Measurements from ENCODE around the gene FIGN.

FIGN gene

DNA sequence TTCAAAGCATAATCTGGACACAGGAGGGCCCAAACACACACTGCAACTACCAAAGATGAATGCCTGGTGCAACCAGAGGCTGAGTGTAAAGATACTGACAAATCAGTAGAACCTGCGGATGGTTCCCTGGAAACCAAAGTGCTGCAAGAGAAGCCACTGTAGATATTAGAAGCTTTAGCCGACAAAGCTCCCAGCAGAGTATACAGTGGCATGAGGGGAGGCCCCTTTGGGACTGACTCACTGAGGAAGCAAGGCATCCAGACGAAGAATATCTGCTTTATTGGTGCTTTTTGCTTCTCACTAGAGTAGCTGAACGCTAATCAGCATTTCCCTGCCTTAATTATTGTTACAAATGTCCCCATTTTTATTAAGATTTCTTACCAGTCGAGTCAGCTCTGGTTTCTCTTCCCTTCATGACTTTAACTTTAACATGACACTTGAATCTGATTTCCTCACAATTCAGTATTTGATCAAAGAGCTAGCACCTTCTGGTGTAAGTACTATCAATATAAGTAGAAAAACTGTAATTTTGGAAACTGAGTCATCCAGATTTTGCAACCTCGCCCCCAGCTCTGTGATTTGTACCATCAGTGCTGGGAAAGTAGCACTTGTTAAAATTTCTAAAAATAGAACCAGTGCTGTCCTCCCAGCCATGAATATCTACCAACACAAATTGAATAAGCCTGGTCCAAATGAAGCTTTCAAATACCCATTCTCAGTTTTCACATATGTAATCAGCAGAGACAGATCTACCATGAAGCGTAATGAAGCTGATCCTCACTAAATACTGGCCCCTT is 34.2 kb downstream of the FIGN start:
- DNase-seq, result no peak

DNA sequence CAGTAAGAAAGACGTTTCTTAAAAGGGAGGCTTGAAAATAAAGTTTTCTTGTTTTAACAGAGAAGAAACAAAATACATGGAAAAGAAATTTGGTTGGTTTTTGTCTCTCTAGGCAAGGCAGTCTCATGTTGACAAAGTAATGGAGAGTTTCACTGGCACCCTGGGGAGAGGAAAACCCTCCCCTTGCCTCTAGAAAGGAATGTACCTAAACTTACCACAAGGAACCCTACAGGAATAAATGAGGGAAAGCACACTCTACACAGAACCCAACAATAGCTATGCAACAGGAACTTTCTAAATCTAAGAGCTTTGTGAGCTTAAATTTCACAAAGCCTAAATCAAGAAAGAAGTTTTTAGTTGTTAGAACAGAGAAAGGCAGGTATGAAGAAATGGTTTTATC is 37.0 kb downstream of the FIGN start:
- DNase-seq, result no peak

DNA sequence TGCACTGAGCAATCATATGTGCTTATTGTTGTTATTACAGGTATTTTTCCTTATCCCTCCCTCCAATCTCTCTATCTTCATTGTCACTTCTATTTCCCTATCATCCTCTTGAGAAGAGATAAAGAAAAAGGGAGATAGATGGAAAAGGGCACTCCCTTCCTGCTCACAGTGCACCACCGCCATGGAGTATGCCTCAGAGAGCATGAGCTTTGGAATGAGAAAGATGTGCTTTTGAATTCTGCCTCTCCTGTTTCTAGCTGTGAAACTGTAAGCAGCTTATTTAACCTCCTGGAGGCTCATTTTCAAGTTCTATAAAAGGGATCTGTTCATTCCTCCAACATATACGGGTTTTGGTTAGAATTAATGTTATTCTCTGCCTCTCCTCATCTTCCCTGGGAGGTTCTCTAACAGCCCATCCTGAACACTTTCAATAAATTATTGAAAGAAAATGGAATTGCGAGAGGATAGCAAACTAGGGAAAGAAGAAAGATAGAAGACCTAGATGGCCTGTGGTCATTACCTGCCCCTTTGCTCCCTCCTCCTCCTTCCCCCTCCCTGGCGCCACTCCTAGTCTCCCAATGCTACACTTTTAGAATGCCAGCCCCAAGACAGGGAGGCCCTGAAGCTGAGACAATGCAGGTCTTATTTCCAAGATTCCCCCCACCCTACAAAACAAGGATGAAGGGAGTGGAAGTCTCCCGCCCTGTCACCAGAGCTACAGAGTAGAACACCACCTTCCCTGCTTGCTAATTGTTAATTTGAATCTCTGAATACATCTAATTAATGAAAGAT is 37.8 kb downstream of the FIGN start:
- DNase-seq, result no peak

DNA sequence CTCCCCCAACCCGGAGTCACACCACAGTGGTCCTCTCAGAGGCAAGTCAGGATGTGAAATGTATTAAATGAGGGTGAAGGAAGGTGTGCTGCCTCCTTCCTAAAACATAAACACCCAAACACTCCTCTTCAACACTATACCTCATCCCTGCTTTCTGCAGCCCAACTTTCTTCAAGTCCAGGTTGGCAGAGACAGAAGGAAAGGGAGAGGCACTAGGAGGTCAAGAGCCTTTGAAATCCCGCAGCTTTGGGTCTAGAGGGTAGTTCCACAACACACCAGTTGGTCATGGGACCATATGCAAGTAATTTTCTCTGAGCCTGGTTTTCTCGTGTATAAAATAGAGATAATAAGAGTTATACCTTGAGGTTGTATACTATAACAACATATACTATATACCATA is 38.4 kb downstream of the FIGN start:
- DNase-seq, result no peak

DNA sequence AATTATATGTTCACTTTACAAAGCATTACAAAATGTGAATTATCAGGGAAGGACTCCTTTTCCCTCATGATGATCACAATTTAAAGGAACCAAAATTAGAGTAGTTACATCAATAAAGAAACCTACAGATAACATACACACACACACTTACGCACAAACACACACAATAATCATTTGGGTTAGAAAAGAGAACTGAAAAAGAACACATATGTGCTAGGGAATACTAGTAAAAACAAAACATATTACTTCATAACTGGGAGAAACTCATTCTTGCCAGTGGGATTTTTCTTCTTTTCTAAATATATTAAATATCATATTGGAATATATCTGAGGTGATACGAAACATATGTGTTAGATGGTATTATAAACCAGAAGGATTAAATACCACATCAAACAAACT is 42.3 kb downstream of the FIGN start:
- no peak for DNase-seq

DNA sequence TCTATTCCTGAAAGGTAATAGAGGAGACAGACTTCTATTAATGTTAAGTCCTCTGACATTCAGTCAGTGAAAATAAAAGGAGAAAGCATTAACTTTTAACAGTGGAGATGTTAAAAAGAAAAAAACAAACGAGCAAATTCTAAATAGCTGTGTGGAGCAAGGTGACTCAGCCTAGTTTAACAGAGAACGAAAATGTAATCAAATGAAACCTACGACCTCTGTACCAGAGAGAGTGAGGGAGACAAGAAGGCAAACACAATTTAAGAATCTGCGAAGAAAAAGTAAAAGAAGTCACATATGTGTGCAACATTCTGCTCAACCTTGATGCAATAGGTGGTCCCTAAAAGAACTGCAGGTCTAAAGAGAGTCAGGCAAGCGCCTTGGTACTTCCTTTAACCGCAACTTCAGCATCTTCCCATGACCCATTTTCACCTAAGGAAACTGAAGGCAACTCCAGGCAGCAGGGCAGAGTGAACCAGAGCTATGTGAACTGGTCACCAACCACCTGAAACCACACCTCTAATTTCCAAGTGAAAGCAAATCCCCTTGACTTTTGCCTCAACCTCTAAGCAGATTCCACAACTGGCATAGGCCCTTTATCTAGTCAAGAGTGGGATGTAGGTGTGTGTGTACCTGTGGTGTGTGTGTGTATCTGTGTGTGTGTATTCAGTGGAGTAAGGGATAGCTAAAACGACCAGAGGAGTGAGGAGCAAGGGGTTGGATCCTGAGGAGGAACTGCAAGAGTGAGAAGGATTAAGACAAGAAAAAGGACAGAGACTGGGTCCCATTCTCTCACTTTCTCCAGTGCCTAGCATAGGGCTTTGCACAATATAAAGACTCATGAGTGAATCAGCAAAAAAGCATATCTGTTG is 43.0 kb downstream of the FIGN start:
- no peak for DNase-seq

DNA sequence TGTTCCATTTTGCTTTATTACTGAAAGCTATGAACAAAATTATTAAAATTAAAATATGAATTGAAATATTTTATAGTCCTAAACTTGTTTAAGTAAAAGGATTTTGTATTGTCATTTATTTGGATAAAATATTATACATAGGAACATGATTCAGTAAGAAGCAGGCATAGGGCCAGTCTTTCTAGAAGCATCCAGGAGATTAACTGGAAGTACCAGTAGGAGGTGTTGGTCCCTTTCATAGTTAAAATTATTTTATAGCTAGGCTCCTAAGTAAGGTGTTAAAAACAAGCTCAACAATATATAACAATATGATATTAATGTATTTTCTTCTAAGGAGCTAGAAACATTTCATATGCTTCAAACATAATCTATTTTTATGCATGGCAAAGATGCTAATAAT is 43.7 kb downstream of the FIGN start:
- no peak for DNase-seq

DNA sequence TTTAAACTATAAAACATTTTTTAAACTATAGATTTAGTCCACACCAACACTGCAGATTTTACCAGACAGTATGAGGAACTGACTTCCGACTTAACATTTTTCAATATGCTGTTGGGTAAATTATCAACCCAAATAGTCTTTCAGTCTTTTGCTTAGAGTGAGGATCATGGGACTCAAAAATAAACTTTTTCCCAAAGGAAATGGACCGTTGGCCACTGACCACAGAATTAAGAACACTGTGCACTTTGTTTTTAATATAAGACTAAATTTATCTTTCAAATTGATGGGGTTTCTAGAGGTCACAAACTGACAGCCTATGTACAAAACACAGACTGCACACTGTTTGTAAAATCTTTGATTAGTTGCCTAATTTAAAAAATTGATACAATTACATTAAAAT is 44.9 kb downstream of the FIGN start:
- DNase-seq, result no peak

DNA sequence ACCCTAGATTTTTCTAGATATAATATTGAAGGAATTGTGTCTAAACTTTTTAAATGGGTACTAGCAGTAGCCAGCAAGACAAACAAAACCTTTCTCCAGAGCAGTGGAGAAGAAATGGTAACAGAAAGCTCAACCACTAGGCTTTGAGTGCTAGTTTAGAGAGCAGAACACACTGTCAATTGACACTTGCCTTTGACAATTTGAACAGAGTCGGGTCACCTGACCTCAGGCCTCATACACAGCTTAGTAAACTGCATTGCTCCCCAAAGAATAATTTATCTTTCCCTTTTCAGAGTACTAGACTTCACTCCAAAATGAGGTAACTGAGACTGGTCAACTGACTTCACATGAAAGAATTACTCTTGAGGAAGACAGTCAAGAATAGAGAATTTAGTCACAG is 48.6 kb downstream of the FIGN start:
- no peak for DNase-seq

DNA sequence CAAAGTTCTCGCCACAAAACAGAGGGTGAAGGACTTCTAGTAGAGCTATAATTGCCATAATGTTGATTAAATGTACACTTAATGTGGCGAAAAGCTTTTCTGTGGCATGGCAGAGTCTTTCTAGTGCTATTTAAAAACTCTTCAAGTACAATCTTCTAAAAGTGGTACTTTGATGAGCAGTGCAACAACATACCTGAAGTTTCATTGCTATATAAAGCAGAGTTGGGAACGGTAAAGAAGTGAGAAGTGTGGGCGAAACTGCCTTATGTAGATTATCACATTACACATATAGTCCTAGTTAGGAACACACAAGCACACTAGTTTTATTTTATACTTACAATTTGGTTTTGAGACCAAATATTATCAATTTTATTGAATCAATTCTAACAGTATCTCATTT is 49.5 kb downstream of the FIGN start:
- DNase-seq, result no peak

DNA sequence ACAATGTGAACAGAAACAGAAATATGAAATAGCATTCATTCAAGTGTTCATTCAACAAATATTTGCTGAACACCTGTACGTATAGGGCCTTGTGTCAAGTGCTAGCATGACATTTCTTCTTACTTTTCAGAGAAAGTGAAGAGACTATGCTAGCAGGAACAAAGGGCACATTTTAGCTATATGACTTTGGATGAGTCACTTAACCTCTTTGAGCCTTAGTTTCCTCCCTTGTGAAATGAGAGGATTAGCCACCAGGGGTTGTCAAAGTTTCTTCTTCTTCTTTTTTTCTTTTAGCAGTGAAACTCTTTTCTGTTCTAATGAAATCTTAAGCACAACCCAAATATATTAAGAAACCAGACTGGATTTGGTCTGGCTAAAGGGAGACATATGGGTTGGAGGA is 53.1 kb downstream of the FIGN start:
- DNase-seq, result no peak

DNA sequence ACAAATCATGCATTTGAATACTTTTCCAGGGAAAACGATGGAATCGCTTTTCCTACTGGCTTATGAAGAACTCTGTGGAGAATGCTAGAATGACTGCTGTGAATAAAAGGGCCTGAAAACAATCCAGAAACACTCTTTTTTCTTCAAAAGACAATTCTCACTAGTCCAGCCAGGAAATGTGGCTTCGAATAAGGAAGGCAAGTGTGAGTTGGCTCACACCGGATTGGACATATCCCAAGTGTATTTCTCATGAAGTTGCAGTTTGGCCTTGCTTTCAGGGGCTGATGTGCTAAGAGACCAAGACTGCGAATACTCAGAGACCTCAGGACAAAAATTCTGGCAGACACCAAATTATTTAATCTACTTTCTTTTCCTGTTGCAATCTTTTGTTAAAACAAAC is 54.1 kb downstream of the FIGN start:
- DNase-seq, result no peak

DNA sequence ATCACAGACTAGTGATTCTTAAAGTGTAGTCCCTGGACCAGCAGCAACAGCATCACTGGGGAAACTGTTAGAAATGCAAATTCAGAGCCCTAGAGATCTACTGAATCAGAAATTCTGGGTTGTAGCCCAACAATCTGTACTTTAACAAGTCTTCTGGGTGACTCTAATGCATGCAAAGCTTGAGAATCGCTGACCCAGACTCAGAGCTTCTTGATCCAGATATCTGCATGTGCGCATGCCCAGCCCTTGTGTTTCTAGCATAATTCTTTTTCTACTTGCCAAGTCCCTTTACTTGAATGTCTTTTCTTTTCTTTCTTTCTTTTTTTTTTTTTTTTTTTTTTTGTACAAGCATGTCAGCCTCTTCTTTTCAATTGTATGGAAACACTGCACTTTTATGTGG is 60.4 kb downstream of the FIGN start:
- no peak for DNase-seq

DNA sequence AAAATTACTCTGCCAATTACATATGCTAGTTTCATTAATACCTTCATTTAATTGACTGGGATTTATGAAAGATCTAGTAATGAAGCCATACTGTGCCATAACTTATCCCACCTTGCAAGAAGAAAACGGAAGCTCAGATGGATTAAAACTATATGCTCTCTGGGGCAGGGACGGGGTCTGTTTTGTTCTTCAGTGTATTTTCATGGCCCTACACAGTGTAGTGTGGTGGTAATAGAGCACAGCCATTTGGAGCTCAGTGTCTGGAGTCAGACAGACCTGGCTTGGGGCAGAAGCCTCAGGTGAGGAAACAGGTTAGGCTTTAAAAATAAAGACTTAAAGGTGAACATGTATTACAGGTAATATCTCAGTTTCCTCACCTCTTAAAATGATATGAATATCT is 62.3 kb downstream of the FIGN start:
- DNase-seq, result no peak

DNA sequence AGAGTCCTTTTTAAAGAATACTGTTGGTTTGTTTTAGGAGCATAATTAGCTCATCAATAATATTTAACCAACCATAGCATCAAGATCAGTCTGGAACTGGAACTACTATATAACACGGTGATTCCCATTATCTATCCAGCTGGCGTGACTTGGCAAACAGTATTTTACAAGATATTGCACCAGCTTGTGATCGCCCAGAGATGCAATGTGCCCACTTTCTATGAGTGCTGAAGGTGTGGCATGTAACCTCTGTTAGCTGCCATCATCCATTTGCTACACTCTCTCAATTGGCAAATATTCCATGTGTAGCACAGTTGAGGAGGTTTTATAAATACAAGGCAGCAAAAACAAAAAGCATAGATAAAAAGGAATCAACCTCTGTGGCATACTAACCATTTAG is 64.9 kb downstream of the FIGN start:
- DNase-seq, result no peak

DNA sequence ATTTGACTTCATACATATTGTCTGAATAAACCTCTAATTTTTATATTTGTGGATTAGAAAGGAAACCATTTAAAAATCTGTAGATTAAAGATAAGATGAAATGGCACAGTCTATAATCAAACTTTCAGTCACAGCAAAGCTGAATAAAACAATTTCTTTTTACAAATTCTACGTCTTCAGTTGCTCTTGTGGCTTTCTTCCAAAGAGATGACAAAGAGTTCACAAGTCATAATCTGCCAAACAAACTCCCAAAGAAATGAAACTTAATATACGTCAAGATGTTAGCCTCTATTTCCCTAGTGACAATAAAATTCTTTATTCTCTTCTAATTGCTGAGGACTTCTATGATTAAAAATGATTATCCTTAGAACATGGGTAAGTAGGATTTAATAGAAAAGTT is 66.3 kb downstream of the FIGN start:
- no peak for DNase-seq

DNA sequence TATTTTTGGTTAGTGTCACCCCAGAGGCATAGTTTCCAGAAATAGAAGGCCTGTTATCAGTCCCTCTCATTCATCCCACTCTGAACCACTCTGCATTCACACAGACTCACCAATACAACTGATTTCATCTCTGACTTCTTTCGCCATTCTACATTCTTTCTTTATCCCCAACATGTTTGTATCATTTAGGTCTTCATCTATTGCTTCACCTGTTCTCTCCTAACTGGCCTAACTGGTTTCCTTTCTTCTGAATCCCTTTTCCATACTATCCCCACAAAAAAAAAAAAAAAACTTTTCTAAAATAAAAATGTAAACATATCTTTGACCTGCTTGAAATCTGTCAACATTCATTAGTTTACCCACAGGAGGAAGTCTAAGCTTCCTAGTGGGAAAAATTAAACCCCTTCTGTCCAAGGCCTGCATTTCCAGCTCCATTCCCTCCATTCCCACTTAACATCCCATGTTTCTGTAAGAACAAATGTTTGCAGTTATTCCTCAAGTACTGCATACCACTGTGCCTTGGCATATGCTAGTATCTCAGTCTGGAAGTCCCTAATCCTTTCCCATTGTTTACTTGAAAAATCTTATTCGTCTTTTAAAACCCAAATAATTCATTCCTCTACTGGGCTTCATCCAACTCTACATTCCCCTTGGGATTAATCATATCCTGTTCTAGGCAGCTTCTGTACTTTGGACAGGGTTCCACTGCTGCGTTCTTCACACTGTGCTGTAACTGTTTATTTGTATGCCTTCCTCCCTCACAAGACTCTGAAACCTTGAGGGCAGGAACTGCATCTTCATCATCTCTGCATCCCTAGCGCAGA is 68.5 kb downstream of the FIGN start:
- no peak for DNase-seq

DNA sequence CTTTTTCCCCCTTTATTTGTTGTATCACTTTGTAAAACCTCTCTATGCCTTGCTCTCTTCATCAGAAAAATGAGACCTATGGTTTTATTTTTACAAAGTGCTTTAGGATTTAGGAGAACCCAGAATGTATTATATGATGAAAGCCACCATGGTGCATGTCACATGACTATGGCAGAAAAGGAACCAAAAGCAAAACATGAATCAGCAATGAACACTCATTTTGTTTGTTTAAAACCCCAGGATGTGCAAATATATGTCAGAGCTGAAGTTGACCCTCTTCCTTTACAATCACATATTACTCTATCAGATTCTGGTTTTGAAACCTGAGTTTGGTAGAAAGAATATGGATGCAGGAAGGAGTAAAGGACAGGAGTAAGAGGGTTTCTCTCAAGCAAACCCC is 70.0 kb downstream of the FIGN start:
- no peak for DNase-seq

DNA sequence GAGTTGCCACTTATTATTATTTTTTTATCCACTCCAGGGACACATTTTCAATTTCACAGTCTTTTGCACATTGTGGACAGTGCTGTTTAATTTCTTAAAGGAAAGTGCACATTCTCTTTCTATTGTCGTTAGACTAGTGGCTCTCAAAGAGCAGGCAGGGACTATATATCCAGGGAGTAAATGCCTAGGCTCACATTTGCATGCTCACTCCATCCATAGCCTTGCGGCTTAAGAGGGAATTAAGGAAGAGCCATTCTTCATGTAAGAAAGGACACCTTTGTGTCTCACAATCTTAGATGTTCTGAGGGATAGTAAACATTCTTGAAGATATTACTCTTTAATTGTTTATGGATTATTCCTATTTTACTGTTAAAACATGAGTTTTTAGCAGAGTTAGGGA is 70.8 kb downstream of the FIGN start:
- no peak for DNase-seq

DNA sequence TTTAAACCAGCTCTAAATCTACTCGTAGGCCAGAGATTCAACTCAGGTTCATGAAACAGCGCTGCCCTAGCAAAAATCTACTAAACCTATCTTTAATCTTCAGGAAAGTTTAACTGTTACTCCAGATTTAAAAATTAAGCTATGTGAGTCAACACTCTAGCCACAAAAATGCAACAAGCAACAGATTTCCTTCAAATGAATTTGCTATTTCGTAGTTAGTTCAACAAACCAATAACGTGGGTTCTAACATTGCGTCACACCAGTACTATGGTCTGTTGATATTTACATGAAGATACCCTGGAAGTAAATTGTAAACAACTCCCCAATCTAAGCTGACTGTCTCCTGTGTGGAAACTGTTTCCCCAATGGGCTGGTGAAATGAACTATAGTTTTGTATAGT is 71.2 kb downstream of the FIGN start:
- no peak for DNase-seq

DNA sequence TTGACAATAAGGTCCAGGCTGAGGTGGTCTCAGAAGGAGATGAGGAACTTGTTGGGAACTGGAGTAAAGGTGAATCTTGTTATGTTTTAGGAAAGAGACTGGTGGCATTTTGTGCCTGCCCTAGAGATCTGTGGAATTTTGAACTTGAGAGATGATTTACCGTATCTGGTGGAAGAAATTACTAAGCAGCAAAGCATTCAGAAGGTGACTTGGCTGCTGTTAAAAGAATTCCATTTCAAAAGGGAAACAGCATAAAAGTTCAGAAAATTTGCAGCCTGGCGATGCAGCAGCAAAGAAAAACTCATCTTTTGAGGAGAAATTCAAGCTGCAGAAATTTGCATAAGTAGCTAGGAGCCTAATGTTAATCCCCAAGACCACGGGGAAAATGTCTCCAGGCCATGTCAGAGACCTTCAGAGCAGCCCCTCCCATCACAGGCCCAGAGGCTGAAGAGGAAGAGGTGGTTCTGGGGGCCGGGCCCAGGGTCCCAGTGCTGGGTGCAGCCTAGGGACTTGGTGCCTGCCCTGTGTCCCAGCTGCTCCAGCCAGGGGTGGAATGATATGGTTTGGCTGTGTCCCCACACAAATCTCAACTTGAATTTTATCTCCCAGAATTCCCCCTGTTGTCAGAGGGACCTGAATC is 73.5 kb downstream of the FIGN start:
- DNase-seq, result no peak

DNA sequence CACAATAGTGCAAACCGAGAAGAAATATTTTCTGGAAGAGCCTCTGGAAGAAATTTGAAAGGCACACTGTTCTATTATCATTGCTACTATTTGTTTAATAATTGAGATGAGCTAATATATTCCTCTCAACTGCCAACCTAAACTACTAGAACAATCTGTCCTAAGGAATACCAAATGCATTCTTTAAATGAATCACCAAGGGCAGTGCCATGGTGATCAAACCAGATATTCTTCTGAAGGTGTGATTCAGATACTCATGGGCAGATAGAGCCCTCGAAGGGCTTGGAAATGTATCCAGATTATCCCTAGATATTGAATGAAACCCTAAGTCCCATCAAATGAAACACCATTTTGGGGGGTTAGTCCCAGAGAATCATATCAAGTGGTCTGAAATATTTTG is 76.6 kb downstream of the FIGN start:
- no peak for DNase-seq
